ENCODE data around the gene PGM2L1.

DNA sequence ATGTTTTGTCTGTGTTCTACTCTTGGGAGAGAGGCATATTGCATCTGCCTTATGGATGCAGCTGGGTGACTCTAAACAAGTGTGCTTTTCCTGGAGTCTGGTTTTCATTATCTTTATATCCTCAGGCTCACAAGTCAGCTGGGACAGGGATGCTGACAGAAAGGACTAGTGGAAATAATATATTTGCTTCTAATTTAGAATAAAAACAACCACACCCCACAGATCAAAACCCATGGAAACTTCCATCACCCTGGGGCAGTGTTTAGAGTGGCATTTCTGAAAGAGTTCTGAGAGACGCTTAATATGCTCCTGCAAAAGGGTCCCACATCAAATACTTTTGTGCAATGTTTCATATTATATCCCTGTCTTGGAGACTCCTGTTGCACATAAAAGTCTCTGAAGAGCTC, 48.3 kb upstream of the PGM2L1 start:
- TF ChIP-seq POLR2A (IDR thresholded peaks at IDR 0.05; ENCODE audit: low read length) (no peak), GATA1 (IDR thresholded peaks at IDR 0.05; ENCODE audit: low read depth, low read length) (no peak)

Measured in erythroblast (primary cell).